IMR-90 (cell line): Measurements from ENCODE around the gene GABRP. TPM values are rescaled to one million over a fixed set of nuclear protein-coding genes. Genes with fewer than 3 reads are reported as not detected.

Experiments used
- ATAC-seq: fragments of 200-7000 bp; cut with Tn5 transposase; 2 replicates; pipeline ENCODE4 v1.9.1; 2020; ENCODE audit warnings: low read depth, mild to moderate bottlenecking, moderate library complexity
- BruUV-seq: library from RNA; stranded (reverse); fragments of 400-500 nt; replicated peaks from 2 replicates; lab custom pipeline; 2021; lab: Mats Ljungman, UMichigan
- CTCF ChIA-PET: fragments of 300-600 bp; formaldehyde crosslinking; extraction: SDS; loops from one replicate; lab custom pipeline; 2021; ENCODE audit warnings: antibody characterized with exemption; lab: Yijun Ruan, JAX
- POLR2A ChIA-PET: fragments of 300-600 bp; sonication (Branson Sonifier 250); formaldehyde crosslinking; loops from one replicate; lab custom pipeline; 2022; ENCODE audit warnings: antibody characterized with exemption; ENCODE audit not compliant: unreplicated experiment; lab: Charles Lee
- DNase-seq: peaks from one replicate; pipeline ENCODE4 v3.0.0; 2013
- H2AFZ ChIP-seq: replicated peaks from 2 replicates; pipeline ENCODE3; 2013; ENCODE audit warnings: low read length, mild to moderate bottlenecking; ENCODE audit not compliant: poor library complexity
- H2AK5ac ChIP-seq: 2 replicates; pipeline ENCODE4 v1.6.1; 2013; ENCODE audit warnings: low read depth, low read length, inconsistent platforms
- H2AK9ac ChIP-seq: replicated peaks from 2 replicates; pipeline ENCODE3; 2013; ENCODE audit warnings: mild to moderate bottlenecking, low read depth, low read length, moderate library complexity; ENCODE audit not compliant: poor library complexity
- H2BK120ac ChIP-seq: 2 replicates; pipeline ENCODE4 v1.6.1; 2013; ENCODE audit warnings: low read depth, low read length, inconsistent platforms
- H2BK15ac ChIP-seq: 3 replicates; pipeline ENCODE4 v1.6.1; 2013; ENCODE audit warnings: low read depth, low read length, inconsistent platforms
- H2BK20ac ChIP-seq: 2 replicates; pipeline ENCODE4 v1.6.1; 2013; ENCODE audit warnings: low read depth, mild to moderate bottlenecking, inconsistent platforms, low read length, moderate library complexity
- H2BK5ac ChIP-seq: 2 replicates; pipeline ENCODE4 v1.6.1; 2013; ENCODE audit warnings: mild to moderate bottlenecking, low read depth, low read length, inconsistent platforms; ENCODE audit not compliant: poor library complexity, severe bottlenecking
- H3K14ac ChIP-seq: replicated peaks from 2 replicates; pipeline ENCODE4 v1.6.1; 2013; ENCODE audit warnings: low read depth, low read length, inconsistent platforms
- H3K18ac ChIP-seq: 2 replicates; pipeline ENCODE4 v1.6.1; 2013; ENCODE audit warnings: low read depth, low read length, control low read depth
- H3K23ac ChIP-seq: 2 replicates; pipeline ENCODE4 v1.6.1; 2013; ENCODE audit warnings: low read depth, low read length, inconsistent platforms
- H3K27ac ChIP-seq: 2 replicates; pipeline ENCODE4 v1.5.1; 2013; ENCODE audit warnings: mild to moderate bottlenecking, control low read depth, low read length; ENCODE audit not compliant: insufficient read depth
- H3K27me3 ChIP-seq: 2 replicates; pipeline ENCODE4 v1.6.1; 2013; ENCODE audit warnings: low read length; ENCODE audit not compliant: control insufficient read depth, insufficient read depth
- H3K36me3 ChIP-seq: 2 replicates; pipeline ENCODE4 v1.6.1; 2013; ENCODE audit warnings: low read length, mixed read lengths; ENCODE audit not compliant: control insufficient read depth, insufficient read depth
- H3K4ac ChIP-seq: 2 replicates; pipeline ENCODE4 v1.6.1; 2013; ENCODE audit warnings: low read depth, low read length, inconsistent platforms
- H3K4me1 ChIP-seq: 2 replicates; pipeline ENCODE4 v1.6.1; 2013; ENCODE audit warnings: low read length, mixed read lengths; ENCODE audit not compliant: control insufficient read depth, insufficient read depth
- H3K4me2 ChIP-seq: 2 replicates; pipeline ENCODE4 v1.6.1; 2013; ENCODE audit warnings: low read depth, mild to moderate bottlenecking, control low read depth, low read length, moderate library complexity
- H3K4me3 ChIP-seq: 2 replicates; pipeline ENCODE4 v1.5.1; 2013; ENCODE audit warnings: low read depth, mild to moderate bottlenecking, control low read depth, low read length, moderate library complexity; ENCODE audit not compliant: insufficient read depth
- H3K56ac ChIP-seq: 2 replicates; pipeline ENCODE4 v1.6.1; 2013; ENCODE audit warnings: low read length, inconsistent platforms; ENCODE audit not compliant: insufficient read depth; ENCODE audit errors: extremely low read depth
- H3K79me1 ChIP-seq, 2 experiments: 2 replicates each; pipeline ENCODE4 v1.6.1; 2013; ENCODE audit warnings: low read length in 2 of 2, inconsistent platforms in 1 of 2, low read depth in 1 of 2
- H3K9ac ChIP-seq: 2 replicates; pipeline ENCODE4 v1.6.1; 2013; ENCODE audit warnings: low read depth, low read length, control low read depth
- H3K9me1 ChIP-seq: 2 replicates; pipeline ENCODE4 v1.6.1; 2013; ENCODE audit warnings: low read length, inconsistent platforms; ENCODE audit not compliant: insufficient read depth
- H3K9me3 ChIP-seq: 2 replicates; pipeline ENCODE4 v1.6.1; 2013; ENCODE audit warnings: low read length; ENCODE audit not compliant: control insufficient read depth, insufficient read depth
- H4K20me1 ChIP-seq: 2 replicates; pipeline ENCODE4 v1.6.1; 2013; ENCODE audit warnings: low read length, inconsistent platforms; ENCODE audit not compliant: insufficient read depth
- H4K5ac ChIP-seq: 2 replicates; pipeline ENCODE4 v1.6.1; 2013; ENCODE audit warnings: mild to moderate bottlenecking, low read depth, low read length, control low read depth
- H4K8ac ChIP-seq, 2 experiments: 2 replicates each; pipeline ENCODE4 v1.6.1; 2013; ENCODE audit warnings: low read depth in 2 of 2, low read length in 2 of 2, control low read depth in 1 of 2, inconsistent platforms in 1 of 2
- H4K91ac ChIP-seq: 2 replicates; pipeline ENCODE4 v1.6.1; 2013; ENCODE audit warnings: low read depth, low read length, inconsistent platforms; ENCODE audit not compliant: insufficient read depth
- BHLHE40 ChIP-seq: fragments of 150-350 bp; IDR thresholded peaks from 2 replicates; pipeline ENCODE4 v1.6.1; 2016; ENCODE audit warnings: mild to moderate bottlenecking, low read depth, low read length
- CEBPB ChIP-seq: IDR thresholded peaks from 2 replicates; pipeline ENCODE4 v1.6.1; 2012; ENCODE audit warnings: low read depth, low read length, improper control_type of control experiment
- CHD1 ChIP-seq: IDR thresholded peaks from 2 replicates; pipeline ENCODE4 v1.6.1; 2012; ENCODE audit warnings: low read depth, low read length, improper control_type of control experiment
- ELK1 ChIP-seq: fragments of 150-350 bp; IDR thresholded peaks from 2 replicates; pipeline ENCODE4 v1.6.1; 2016; ENCODE audit warnings: low read depth, mild to moderate bottlenecking, low read length, moderate library complexity, borderline replicate concordance
- FOS ChIP-seq: fragments of 150-350 bp; IDR thresholded peaks from 2 replicates; pipeline ENCODE4 v1.6.1; 2016; ENCODE audit warnings: low read depth, low read length
- MAFK ChIP-seq: IDR thresholded peaks from 2 replicates; pipeline ENCODE4 v1.6.1; 2012; ENCODE audit warnings: low read depth, low read length, improper control_type of control experiment
- MAZ ChIP-seq: IDR thresholded peaks from 2 replicates; pipeline ENCODE4 v1.6.1; 2012; ENCODE audit warnings: low read depth, mild to moderate bottlenecking, low read length, improper control_type of control experiment, moderate library complexity, borderline replicate concordance
- MXI1 ChIP-seq: IDR thresholded peaks from 2 replicates; pipeline ENCODE4 v1.6.1; 2012; ENCODE audit warnings: low read depth, mild to moderate bottlenecking, low read length, moderate library complexity, borderline replicate concordance
- NFE2L2 ChIP-seq: fragments of 150-350 bp; IDR thresholded peaks from 2 replicates; pipeline ENCODE4 v1.6.1; 2016; ENCODE audit warnings: low read depth, mild to moderate bottlenecking, low read length
- POLR2A ChIP-seq: IDR thresholded peaks from 2 replicates; pipeline ENCODE4 v1.6.1; 2012; ENCODE audit warnings: mild to moderate bottlenecking, low read depth, low read length
- RAD21 ChIP-seq: IDR thresholded peaks from 2 replicates; pipeline ENCODE4 v1.6.1; 2012; ENCODE audit warnings: low read length, improper control_type of control experiment
- RFX5 ChIP-seq: IDR thresholded peaks from 2 replicates; pipeline ENCODE4 v1.8.0; 2012; ENCODE audit warnings: low read depth, mild to moderate bottlenecking, low read length, moderate library complexity
- SMC3 ChIP-seq: fragments of 150-350 bp; IDR thresholded peaks from 2 replicates; pipeline ENCODE4 v1.6.1; 2016; ENCODE audit warnings: low read depth, mild to moderate bottlenecking, antibody characterized with exemption, low read length, moderate library complexity
- WGBS, 2 experiments: methylation state at CpG; one replicate each; pipeline versions ENCODE4 v1.1.5 to v1.1.7; 2013; ENCODE audit warnings: missing lambda C conversion rate in 2 of 2; ENCODE audit not compliant: insufficient read length in 1 of 2; ENCODE audit errors: extremely low coverage in 2 of 2; 5-methylcytosine and 5-hydroxymethylcytosine counted together
- dilution Hi-C: fragments of 300-500 bp; cut with HindIII; formaldehyde crosslinking; loops from one replicate; pipeline ENCODE4 v1.14.3; 2018; ENCODE audit warnings: low sequenced_read_pairs; ENCODE audit not compliant: unreplicated experiment
- in situ Hi-C: fragments of 300-500 bp; cut with MboI; formaldehyde crosslinking; loops from 3 replicates; pipeline ENCODE4 v1.14.3; 2019; ENCODE audit warnings: low sequenced_read_pairs, inconsistent platforms, mixed read lengths
- intact Hi-C: fragments of 100-400 bp; cut with micrococcal nuclease; formaldehyde crosslinking; loops from 2 replicates; pipeline ENCODE4 v1.10.0; 2022
- polyA plus RNA-seq, 3 experiments: library from polyadenylated mRNA; depleted of rRNA; stranded (reverse); fragments of >200 nt; gene quantifications; 2 replicates each; pipeline ENCODE4 v1.2.3, GENCODE V29; 2012; ENCODE audit warnings: low replicate concordance in 1 of 3
- total RNA-seq: library from RNA; depleted of rRNA; stranded (reverse); fragments of >200 nt; gene quantifications from 2 replicates; pipeline ENCODE4 v1.2.3, GENCODE V29; 2012
- TF ChIP-seq, protein P1 (sequence below): conservative IDR thresholded peaks from 2 replicates; pipeline ENCODE4 v1.5.1; 2012; ENCODE audit warnings: mild to moderate bottlenecking, low read depth, low read length, improper control_type of control experiment

GABRP gene
- total and polyA plus RNA-seq, 2 of the 4 experiments (the other 2 are of a cell fraction) = not detected

- Histone ChIP-seq H3K79me1 (no peaks in the 10 kb centered on the region), H3K56ac (no peak overlapping the region), H3K27me3 (no peaks in the 10 kb centered on the region; the same call in 1 of the 2 replicates), H3K4me2 (no peak overlapping the region), H3K18ac (no peak overlapping the region), H4K5ac (no peak overlapping the region), H3K4me3 (no peak overlapping the region), H2AFZ (no peak overlapping the region), H3K4ac (no peak overlapping the region), H4K20me1 (no peaks in the 10 kb centered on the region), H3K23ac (no peak overlapping the region), H3K4me1 (no peaks in the 10 kb centered on the region; the same call in 1 of the 2 replicates), H3K27ac (no peak overlapping the region), H2AK5ac (no peak overlapping the region), H3K9me1 (no peaks in the 10 kb centered on the region), H3K9ac (no peak overlapping the region), H2BK15ac (no peak overlapping the region), H2BK5ac (no peak overlapping the region), H3K9me3 (no peaks in the 10 kb centered on the region), H3K14ac (no peak overlapping the region), H2BK120ac (no peak overlapping the region), H2AK9ac (no peak overlapping the region), H4K91ac (no peak overlapping the region), H2BK20ac (no peak overlapping the region), H3K36me3 (no peaks in the 10 kb centered on the region), H4K8ac (no peak overlapping the region)
- CTCF ChIA-PET = no interaction called here
- in situ Hi-C loops (loop anchor here (25.0 kb wide), 1 partner anchor 345 kb away; no protein-coding TSS in a partner anchor), intact Hi-C loops (loop anchor here (5.0 kb wide), 1 partner anchor 35 kb away; no protein-coding TSS in a partner anchor), dilution Hi-C loops (no loop called here)
- DNase-seq = peak; percentile 11
- no TSS peak for BruUV-seq
- TF ChIP-seq FOS (no peak), MAZ (no peak), RFX5 (no peak), NFE2L2 (no peak), POLR2A (no peak), SMC3 (no peak), MXI1 (no peak), RAD21 (no peak), BHLHE40 (no peak), ELK1 (no peak), MAFK (no peak), CEBPB (no peak), CHD1 (no peak)
- TF ChIP-seq, protein P1, sequence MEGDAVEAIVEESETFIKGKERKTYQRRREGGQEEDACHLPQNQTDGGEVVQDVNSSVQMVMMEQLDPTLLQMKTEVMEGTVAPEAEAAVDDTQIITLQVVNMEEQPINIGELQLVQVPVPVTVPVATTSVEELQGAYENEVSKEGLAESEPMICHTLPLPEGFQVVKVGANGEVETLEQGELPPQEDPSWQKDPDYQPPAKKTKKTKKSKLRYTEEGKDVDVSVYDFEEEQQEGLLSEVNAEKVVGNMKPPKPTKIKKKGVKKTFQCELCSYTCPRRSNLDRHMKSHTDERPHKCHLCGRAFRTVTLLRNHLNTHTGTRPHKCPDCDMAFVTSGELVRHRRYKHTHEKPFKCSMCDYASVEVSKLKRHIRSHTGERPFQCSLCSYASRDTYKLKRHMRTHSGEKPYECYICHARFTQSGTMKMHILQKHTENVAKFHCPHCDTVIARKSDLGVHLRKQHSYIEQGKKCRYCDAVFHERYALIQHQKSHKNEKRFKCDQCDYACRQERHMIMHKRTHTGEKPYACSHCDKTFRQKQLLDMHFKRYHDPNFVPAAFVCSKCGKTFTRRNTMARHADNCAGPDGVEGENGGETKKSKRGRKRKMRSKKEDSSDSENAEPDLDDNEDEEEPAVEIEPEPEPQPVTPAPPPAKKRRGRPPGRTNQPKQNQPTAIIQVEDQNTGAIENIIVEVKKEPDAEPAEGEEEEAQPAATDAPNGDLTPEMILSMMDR = no peak
- POLR2A ChIA-PET = no interaction called here
- no CpG with 5 or more reads among the region's 3 CpGs for WGBS, 2 experiments
- no peak for ATAC-seq
Observed at GRCh38 chr5:170817195-170817594, 33.7 kb downstream of the GABRP start.
